Calu3 (cell line): ENCODE measurements around the gene RTF2. TPM values are rescaled to one million over a fixed set of nuclear protein-coding genes. Genes with fewer than 3 reads are reported as not detected.

Experiments
- BruUV-seq: library from RNA; stranded (reverse); fragments of 400-500 nt; replicated peaks from 2 replicates; lab custom pipeline; 2021; lab: Mats Ljungman, UMichigan
- CTCF ChIA-PET: fragments of 300-600 bp; sonication (Branson Sonifier 250); formaldehyde crosslinking; loops from one replicate; lab custom pipeline; 2022; ENCODE audit warnings: antibody characterized with exemption; lab: Charles Lee
- DNase-seq: peaks from one replicate; pipeline ENCODE4 v3.0.0; 2022
- H3K27ac Mint-ChIP-seq: one replicate; pipeline ENCODE4 v1.8.0; 2022; ENCODE audit warnings: mixed read lengths; ENCODE audit not compliant: unreplicated experiment
- H3K27me3 Mint-ChIP-seq: one replicate; pipeline ENCODE4 v1.8.0; 2022; ENCODE audit warnings: mixed read lengths; ENCODE audit not compliant: unreplicated experiment
- H3K36me3 Mint-ChIP-seq: one replicate; pipeline ENCODE4 v1.8.0; 2022; ENCODE audit warnings: mild to moderate bottlenecking, moderate library complexity, mixed read lengths; ENCODE audit not compliant: insufficient read depth, unreplicated experiment
- H3K4me1 Mint-ChIP-seq: one replicate; pipeline ENCODE4 v1.8.0; 2022; ENCODE audit warnings: mild to moderate bottlenecking, low read depth, mixed read lengths; ENCODE audit not compliant: unreplicated experiment
- H3K4me3 Mint-ChIP-seq: one replicate; pipeline ENCODE4 v1.8.0; 2022; ENCODE audit warnings: mild to moderate bottlenecking, low read depth, moderate library complexity, mixed read lengths; ENCODE audit not compliant: unreplicated experiment
- H3K9me3 Mint-ChIP-seq: one replicate; pipeline ENCODE4 v1.8.0; 2022; ENCODE audit warnings: low read depth, mixed read lengths; ENCODE audit not compliant: unreplicated experiment
- CTCF ChIP-seq: fragments of 200-600 bp; IDR thresholded peaks from one replicate; pipeline ENCODE4 v1.8.0; 2022; ENCODE audit warnings: antibody characterized with exemption; ENCODE audit not compliant: unreplicated experiment
- intact Hi-C: fragments of 100-400 bp; cut with micrococcal nuclease; formaldehyde crosslinking; loops from one replicate; pipeline ENCODE4 v1.10.0; 2022; ENCODE audit not compliant: unreplicated experiment
- total RNA-seq: library from RNA; stranded (reverse); gene quantifications from 2 replicates; pipeline ENCODE4 v1.2.3, GENCODE V29; 2022

The RTF2 gene
- total RNA-seq, 1 experiment from 2014 or later = 67.2 TPM

DNA sequence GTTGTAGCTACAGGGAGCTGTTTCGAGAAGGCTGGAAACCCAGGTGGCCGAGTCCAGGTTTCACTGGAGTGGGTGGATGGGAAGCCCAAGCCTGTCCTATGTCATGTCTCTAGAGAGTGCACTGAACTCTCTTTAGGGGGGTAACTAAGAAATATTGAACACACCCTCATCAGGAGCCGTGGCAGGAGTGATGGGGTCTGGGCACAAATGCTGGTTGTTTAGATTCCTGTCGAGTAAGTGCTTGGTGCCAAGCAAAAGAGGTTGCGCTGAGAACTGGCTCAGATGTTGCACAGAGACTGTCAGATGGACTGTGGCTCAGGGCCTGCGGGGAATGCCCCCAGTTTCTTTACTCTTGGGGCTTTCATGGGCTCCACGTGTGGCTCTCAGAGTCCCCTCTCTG, 48.8 kb downstream of the RTF2 start:
- H3K4me3 Mint-ChIP-seq = no peak overlapping the region
- no peaks in the 10 kb centered on the region for H3K9me3 Mint-ChIP-seq
- intact Hi-C loops = no loop called here
- no TSS peak for BruUV-seq
- no peaks in the 10 kb centered on the region for H3K36me3 Mint-ChIP-seq
- no peak for TF ChIP-seq CTCF
- no peaks in the 10 kb centered on the region for H3K27me3 Mint-ChIP-seq
- no peaks in the 10 kb centered on the region for H3K4me1 Mint-ChIP-seq
- H3K27ac Mint-ChIP-seq = no peak overlapping the region
- no peak for DNase-seq
- CTCF ChIA-PET = no interaction called here

DNA sequence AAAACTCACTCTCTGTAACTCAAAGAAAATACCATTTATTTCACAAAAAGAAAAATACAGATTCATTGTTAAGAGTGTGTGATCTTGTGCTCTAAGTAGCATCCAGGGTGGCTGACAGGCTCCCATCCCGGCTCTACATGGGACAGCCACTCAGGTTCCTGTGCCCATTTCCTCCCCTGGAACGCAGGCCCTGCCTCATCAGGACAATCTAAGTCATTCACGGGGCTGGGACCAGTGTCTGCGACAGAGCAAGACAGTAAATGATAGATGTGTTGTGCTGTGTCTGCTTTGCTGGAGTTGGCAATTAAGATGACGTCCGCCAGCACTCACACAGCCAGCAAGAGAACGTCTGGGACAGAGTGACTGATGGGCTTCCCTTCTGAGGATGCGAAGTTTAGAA, 49.2 kb downstream of the RTF2 start:
- no TSS peak for BruUV-seq
- Mint-ChIP-seq H3K4me3 (no peak overlapping the region), H3K4me1 (no peaks in the 10 kb centered on the region), H3K27me3 (no peaks in the 10 kb centered on the region), H3K27ac (no peak overlapping the region), H3K36me3 (no peaks in the 10 kb centered on the region), H3K9me3 (no peaks in the 10 kb centered on the region)
- intact Hi-C loops = no loop called here
- TF ChIP-seq CTCF = no peak
- no peak for DNase-seq
- CTCF ChIA-PET = no interaction called here

- no TSS peak for BruUV-seq
- Mint-ChIP-seq H3K9me3 (no peaks in the 10 kb centered on the region), H3K36me3 (no peaks in the 10 kb centered on the region), H3K4me3 (no peak overlapping the region), H3K4me1 (no peaks in the 10 kb centered on the region), H3K27ac (no peak overlapping the region), H3K27me3 (no peaks in the 10 kb centered on the region)
- TF ChIP-seq CTCF = no peak
- intact Hi-C loops = no loop called here
- no peak for DNase-seq
- CTCF ChIA-PET = no interaction called here
These were observed 49.7 kb downstream of the RTF2 start for GRCh38 chr20:56518126-56518525.

- TF ChIP-seq CTCF = no peak
- CTCF ChIA-PET = no interaction called here
- Mint-ChIP-seq H3K4me3 (no peak overlapping the region), H3K27ac (no peak overlapping the region), H3K4me1 (no peaks in the 10 kb centered on the region), H3K36me3 (no peaks in the 10 kb centered on the region), H3K9me3 (no peaks in the 10 kb centered on the region), H3K27me3 (no peaks in the 10 kb centered on the region)
- no TSS peak for BruUV-seq
- no peak for DNase-seq
- intact Hi-C loops = no loop called here
These were observed 50.4 kb downstream of the RTF2 start for GRCh38 chr20:56518721-56519398.
